GM12875 (cell line): ENCODE measurements around the gene CLPX.
"Not testable (repeated sequence)": the region's sequence is repeated elsewhere in the genome, so short reads cannot be mapped to it uniquely, and the experiment has no call there.

Source experiments
- H3K4me3 ChIP-seq: one replicate; pipeline ENCODE4 v1.5.1; 2011; ENCODE audit warnings: low read depth, low read length, control low read depth
- TF ChIP-seq, protein P1 (sequence below): IDR thresholded peaks from 2 replicates; pipeline ENCODE4 v1.5.1; 2011; ENCODE audit warnings: low read depth, mild to moderate bottlenecking, control low read depth, inconsistent platforms, low read length, moderate library complexity, borderline replicate concordance; ENCODE audit not compliant: insufficient read depth

Gene CLPX

DNA sequence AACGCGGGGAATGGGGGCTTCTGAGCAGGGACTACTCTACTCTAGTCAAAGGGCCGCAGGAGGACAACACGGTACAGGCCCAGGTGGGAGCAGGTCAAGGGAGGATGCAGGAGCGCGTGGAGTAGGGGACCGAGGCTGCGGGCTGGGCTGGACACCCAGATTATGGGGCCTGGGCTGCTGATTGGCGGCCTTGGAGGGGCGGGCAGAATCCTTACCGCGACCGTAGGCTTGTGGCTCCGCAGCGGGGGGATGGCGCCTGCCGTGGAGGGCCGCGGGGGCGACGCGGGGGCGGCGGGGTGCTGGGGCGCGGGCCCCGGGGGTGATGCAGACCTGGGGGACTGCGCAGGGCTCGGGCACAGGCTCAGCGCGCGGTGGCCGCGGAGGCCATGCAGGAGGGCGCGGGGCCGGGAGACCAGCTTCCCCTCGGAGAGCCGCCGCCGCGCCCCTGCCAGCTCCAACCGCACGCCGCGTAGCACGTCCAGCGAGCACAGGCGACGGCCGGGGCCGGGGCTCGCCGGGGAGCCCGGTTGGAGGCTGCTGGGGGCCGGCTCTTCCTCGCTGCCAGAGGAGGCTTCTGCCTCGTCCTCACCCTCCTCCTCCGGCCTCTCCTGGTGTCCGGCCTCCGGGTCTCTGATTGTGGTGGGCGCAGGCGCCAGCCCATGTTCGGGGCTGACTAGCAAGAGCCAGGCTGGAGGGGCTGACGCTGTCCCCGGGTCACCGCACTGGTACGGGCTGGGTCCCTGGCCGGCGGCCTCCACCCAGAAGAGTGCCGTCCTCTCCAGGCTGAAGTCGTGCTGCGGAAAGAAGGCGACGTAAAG, 83.0 kb downstream of the CLPX start:
- H3K4me3 ChIP-seq = no peak overlapping the region

DNA sequence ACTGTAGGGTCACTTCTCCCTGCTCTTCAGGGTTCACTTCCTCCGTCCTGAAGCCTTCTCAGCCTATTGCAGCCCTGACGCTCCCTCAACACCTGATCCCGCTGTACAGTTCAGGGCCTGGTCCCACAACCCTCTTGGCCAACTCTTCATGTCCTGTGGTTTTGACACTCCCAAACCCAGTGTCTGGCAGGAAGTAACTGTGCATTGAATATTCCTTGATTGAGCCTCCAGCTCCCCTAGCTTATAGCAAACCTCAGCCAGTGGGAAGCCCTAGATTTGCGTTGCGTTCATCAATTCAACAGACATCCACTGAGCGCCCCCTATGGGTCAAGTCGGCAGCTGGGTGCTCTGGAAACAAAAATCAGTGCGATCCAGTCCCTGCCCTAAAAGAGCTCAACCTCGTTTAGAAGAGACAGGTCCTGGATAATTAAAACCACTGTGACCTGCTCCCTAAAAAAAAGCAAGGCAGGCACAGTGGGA, 83.7 kb downstream of the CLPX start:
- TF ChIP-seq, protein P1, sequence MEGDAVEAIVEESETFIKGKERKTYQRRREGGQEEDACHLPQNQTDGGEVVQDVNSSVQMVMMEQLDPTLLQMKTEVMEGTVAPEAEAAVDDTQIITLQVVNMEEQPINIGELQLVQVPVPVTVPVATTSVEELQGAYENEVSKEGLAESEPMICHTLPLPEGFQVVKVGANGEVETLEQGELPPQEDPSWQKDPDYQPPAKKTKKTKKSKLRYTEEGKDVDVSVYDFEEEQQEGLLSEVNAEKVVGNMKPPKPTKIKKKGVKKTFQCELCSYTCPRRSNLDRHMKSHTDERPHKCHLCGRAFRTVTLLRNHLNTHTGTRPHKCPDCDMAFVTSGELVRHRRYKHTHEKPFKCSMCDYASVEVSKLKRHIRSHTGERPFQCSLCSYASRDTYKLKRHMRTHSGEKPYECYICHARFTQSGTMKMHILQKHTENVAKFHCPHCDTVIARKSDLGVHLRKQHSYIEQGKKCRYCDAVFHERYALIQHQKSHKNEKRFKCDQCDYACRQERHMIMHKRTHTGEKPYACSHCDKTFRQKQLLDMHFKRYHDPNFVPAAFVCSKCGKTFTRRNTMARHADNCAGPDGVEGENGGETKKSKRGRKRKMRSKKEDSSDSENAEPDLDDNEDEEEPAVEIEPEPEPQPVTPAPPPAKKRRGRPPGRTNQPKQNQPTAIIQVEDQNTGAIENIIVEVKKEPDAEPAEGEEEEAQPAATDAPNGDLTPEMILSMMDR = peak; percentile 81
- H3K4me3 ChIP-seq = no peak overlapping the region

More for the DNA sequence above, 83.0 kb downstream of the CLPX start:
- TF ChIP-seq, protein P1 = no peak

DNA sequence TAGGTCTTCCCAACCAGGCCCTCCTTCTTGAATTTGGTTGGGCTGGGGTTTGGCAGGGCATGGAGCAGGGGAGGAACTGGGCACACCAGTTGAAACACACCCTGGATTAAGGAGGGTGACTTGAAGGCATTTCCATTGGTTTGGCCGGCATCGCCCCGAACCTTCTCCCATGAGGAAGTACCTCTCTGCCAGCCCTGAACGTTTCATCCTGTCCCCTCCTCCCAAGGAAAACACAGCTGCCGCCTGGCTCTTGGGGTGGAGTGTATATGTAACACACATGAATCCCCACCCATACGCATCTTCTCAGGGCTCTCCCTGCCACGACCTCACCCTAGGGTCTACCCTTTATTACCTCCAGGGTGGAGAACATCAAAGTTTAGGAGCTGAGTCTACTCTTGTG, 84.7 kb downstream of the CLPX start:
- TF ChIP-seq, protein P1 = no peak
- H3K4me3 ChIP-seq = no peak overlapping the region

DNA sequence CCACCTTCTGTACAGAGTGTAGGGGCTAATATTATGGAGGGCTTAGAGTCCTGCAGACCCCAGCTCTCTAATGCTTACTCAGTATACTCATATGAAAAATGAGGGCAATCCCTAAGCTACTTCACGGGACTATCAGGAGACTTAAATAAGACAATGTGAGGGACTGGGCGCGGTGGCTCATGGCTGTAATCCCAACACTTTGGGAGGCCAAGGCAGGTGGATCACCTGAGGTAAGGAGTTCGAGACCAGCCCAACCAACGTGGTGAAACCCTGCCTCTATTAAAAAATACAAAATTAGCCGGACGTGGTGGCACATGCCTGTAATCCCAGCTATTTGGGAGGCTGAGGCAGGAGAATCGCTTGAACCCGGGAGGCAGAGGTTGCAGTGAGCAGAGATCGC, 85.3 kb downstream of the CLPX start:
- H3K4me3 ChIP-seq = not testable (repeated sequence)

DNA sequence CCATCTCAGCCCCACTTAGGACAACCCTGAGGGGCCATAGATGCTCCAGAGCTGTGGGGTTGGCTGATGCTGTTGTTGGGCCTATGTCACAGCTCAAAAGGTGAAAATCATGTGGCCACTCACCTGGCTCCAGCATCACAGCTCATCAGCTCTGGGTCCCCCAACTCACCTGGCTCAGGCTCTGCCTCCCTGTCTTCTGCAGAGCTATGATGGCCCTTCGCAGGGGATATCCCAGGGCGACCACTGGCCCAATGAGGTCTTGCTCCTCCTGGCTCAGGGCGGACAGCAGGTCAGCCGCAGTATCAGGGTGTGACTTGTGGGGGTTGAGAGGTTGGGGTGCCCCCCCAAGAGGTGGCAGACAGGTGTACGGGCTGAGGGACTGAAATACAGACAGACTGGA, 85.8 kb downstream of the CLPX start:
- TF ChIP-seq, protein P1 = no peak
- H3K4me3 ChIP-seq = no peak overlapping the region
